Measurements from ENCODE around the gene TRIM61.

DNA sequence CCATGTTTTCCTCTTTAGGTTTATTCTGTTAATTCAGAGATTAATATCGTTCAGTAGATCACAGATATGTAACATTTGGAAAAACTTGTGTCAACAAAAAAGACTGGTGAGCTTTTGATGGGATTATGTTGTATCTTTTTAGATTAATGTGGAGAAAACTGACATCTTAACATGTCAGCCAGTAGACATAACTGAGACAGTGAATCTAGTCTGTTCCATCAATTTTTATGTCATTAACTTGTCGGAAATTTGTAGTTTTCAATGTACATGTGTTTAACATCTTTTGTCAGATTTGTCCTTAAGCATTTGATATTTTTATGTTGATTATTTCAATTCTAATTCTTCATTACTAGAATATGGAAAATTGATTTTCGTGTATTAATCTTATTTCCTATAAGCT lies 58.5 kb downstream of the TRIM61 start:
- TF ChIP-seq, protein P1, sequence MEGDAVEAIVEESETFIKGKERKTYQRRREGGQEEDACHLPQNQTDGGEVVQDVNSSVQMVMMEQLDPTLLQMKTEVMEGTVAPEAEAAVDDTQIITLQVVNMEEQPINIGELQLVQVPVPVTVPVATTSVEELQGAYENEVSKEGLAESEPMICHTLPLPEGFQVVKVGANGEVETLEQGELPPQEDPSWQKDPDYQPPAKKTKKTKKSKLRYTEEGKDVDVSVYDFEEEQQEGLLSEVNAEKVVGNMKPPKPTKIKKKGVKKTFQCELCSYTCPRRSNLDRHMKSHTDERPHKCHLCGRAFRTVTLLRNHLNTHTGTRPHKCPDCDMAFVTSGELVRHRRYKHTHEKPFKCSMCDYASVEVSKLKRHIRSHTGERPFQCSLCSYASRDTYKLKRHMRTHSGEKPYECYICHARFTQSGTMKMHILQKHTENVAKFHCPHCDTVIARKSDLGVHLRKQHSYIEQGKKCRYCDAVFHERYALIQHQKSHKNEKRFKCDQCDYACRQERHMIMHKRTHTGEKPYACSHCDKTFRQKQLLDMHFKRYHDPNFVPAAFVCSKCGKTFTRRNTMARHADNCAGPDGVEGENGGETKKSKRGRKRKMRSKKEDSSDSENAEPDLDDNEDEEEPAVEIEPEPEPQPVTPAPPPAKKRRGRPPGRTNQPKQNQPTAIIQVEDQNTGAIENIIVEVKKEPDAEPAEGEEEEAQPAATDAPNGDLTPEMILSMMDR (conservative IDR thresholded peaks at IDR 0.05; ENCODE audit: low read length): no peak
- TF ChIP-seq EZH2phosphoT487 (IDR thresholded peaks at IDR 0.05; ENCODE audit: borderline replicate concordance): no peak

Data from Loucy (cell line).